H1 (cell line): ENCODE data around the gene MMP20. TPM values are rescaled to one million over a fixed set of nuclear protein-coding genes. Genes with fewer than 3 reads are reported as not detected.

Source experiments
- JUND ChIP-seq: IDR thresholded peaks from 2 replicates; pipeline ENCODE4 v1.6.1; 2011; ENCODE audit warnings: mild to moderate bottlenecking, improper control_type of control experiment, low read length
- MAX ChIP-seq: IDR thresholded peaks from 2 replicates; pipeline ENCODE4 v1.6.1; 2012; ENCODE audit warnings: inconsistent platforms
- SP4 ChIP-seq: IDR thresholded peaks from 2 replicates; pipeline ENCODE4 v1.6.1; 2012; ENCODE audit warnings: low read length, inconsistent platforms
- polyA plus RNA-seq, 7 experiments: library from polyadenylated mRNA; depleted of rRNA in 3 of 7; stranded (reverse) in 5 of 7; unstranded in 2 of 7; fragments of >200 nt in 5 of 7; fragments of 200-250 nt in 2 of 7; gene quantifications; 1 replicate in 5 of 7; 2 replicates in 1 of 7; 4 replicates in 1 of 7; pipeline versions ENCODE4 v1.2.1 to v1.2.3, GENCODE V29; 2011 to 2013; ENCODE audit warnings: missing spikeins in 2 of 7, mixed read lengths in 2 of 7
- total RNA-seq: library from RNA; stranded (reverse); fragmentation: NEBNext Ultra II Directional; extraction: Animal tissue kit (Norgen Biotek cat#: 25700); gene quantifications from 2 replicates; pipeline ENCODE4 v1.2.1, GENCODE V29; 2021

The MMP20 gene
- total and polyA plus RNA-seq, 2 of the 8 experiments (the other 6 are each of a cell fraction or from before 2014, with no cell fraction given): not detected

- TF ChIP-seq MAX (no peak), SP4 (no peak), JUND (no peak)
Observed at GRCh38 chr11:102640946-102641345, 15.8 kb upstream of the MMP20 start (continued).
